Head of caudate nucleus (tissue), 42 donors: Measurements from ENCODE around the gene FARSA.
"Not testable (repeated sequence)": the region's sequence is repeated elsewhere in the genome, so short reads cannot be mapped to it uniquely, and the experiment has no call there.

ENCODE experiments used
- DNase-seq, 42 donors: peaks; one replicate each; pipeline versions ENCODE4 v3.0.0 to v3.0.0-alpha.2; 2020 to 2021; ENCODE audit warnings: mixed read lengths in 7 of 42
- intact Hi-C: fragments of 100-400 bp; cut with DNase I; formaldehyde crosslinking; loops from one replicate; pipeline ENCODE4 v1.15.0; 2022

The FARSA gene

GRCh38 chr19:12933287-12934072 lies at the start of gene FARSA:
TSS of gene FARSA (minus strand) at chr19:12933711. CDS start at chr19:12933696, 15 bp downstream.
- DNase-seq = peak; percentile 92 to 99 (median 96)
- intact Hi-C loops = loop anchor here (5.0 kb wide), 1 partner anchor 41 kb away; the partner anchor contains the start of gene GCDH

GRCh38 chr19:12983091-12983490 lies 49.6 kb upstream of the FARSA start:
- no peak for DNase-seq
- intact Hi-C loops = loop anchor here (5.0 kb wide), 2 partner anchors 49 to 109 kb away; no protein-coding TSS in a partner anchor

- intact Hi-C loops = loop anchor here (5.0 kb wide), 2 partner anchors 50 to 110 kb away; no protein-coding TSS in a partner anchor
- no peak for DNase-seq
These were observed 49.1 kb upstream of the FARSA start for GRCh38 chr19:12982648-12983047.

- DNase-seq = no peak
- intact Hi-C loops = loop anchor here (5.0 kb wide), 3 partner anchors 52 to 282 kb away; no protein-coding TSS in a partner anchor
These were observed 46.5 kb upstream of the FARSA start for GRCh38 chr19:12979974-12980373.

- not testable (repeated sequence) for DNase-seq
- intact Hi-C loops = loop anchor here (5.0 kb wide), 1 partner anchor 286 kb away; no protein-coding TSS in a partner anchor
These were observed 42.6 kb upstream of the FARSA start for GRCh38 chr19:12976109-12976508.

- no peak for DNase-seq
- intact Hi-C loops = loop anchor here (5.0 kb wide), 1 partner anchor 287 kb away; no protein-coding TSS in a partner anchor
These were observed 41.8 kb upstream of the FARSA start for GRCh38 chr19:12975221-12975741.

GRCh38 chr19:12974301-12975220 lies 41.0 kb upstream of the FARSA start:
- intact Hi-C loops = loop anchor here (5.0 kb wide), 1 partner anchor 288 kb away; no protein-coding TSS in a partner anchor
- DNase-seq = no peak

- intact Hi-C loops = no loop called here
- DNase-seq = no peak
These were observed 39.7 kb upstream of the FARSA start for GRCh38 chr19:12973236-12973635.

- peak in 2 of 42 donors; percentile 35 to 50 for DNase-seq
These were observed 36.7 kb upstream of the FARSA start for GRCh38 chr19:12970070-12970820.

GRCh38 chr19:12969292-12969988 lies 35.9 kb upstream of the FARSA start, which contains the start of gene DAND5:
TSS of gene DAND5 (plus strand) at chr19:12969576. CDS start at chr19:12969661, 85 bp downstream.
- DNase-seq = peak in 36 of 42 donors; percentile 27 to 80 (median 62)
- intact Hi-C loops = no loop called here

More at GRCh38 chr19:12970070-12970820, 36.7 kb upstream of the FARSA start:
- intact Hi-C loops = no loop called here

- intact Hi-C loops = no loop called here
- no peak for DNase-seq
These were observed 34.4 kb upstream of the FARSA start for GRCh38 chr19:12967907-12968306.

GRCh38 chr19:12965812-12966135 lies 32.3 kb upstream of the FARSA start:
- no peak for DNase-seq
- intact Hi-C loops = no loop called here

- intact Hi-C loops = no loop called here
- DNase-seq = peak; percentile 57 to 92 (median 83)
These were observed 31.7 kb upstream of the FARSA start for GRCh38 chr19:12965017-12965811.

- intact Hi-C loops = no loop called here
These were observed 26.0 kb upstream of the FARSA start for GRCh38 chr19:12959481-12959880.

GRCh38 chr19:12957389-12957952 lies 24.0 kb upstream of the FARSA start:
- not testable (repeated sequence) for DNase-seq
- intact Hi-C loops = loop anchor here (2.0 kb wide), 1 partner anchor 37 kb away; no protein-coding TSS in a partner anchor

More at GRCh38 chr19:12959481-12959880, 26.0 kb upstream of the FARSA start:
- no peak for DNase-seq
